Raji (cell line): ENCODE measurements around the gene CARS1.

Experiments
- POLR2A ChIP-seq: IDR thresholded peaks from 2 replicates; pipeline ENCODE4 v1.6.1; 2011; ENCODE audit warnings: low read depth, low read length, control low read depth; ENCODE audit not compliant: insufficient read depth

CARS1 gene

DNA sequence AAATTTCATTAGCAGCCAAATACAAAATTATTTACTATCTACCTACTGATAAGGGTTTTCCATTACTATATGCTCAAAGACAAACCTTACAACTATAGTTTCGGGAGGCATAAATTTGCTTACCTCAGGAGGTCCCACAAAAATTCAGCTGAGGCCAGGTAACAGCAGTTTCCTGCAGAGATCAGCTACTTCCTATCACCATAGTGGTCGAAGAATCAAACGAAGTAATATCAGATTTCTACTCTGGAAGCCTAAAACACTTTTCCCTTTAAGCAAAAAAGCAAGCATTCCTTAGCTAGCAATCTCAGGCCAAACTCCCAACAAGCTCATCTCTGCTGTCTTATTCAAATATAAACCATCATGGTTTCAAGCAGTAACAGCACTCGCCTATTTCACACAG is 68.2 kb downstream of the CARS1 start:
- no peak for TF ChIP-seq POLR2A

DNA sequence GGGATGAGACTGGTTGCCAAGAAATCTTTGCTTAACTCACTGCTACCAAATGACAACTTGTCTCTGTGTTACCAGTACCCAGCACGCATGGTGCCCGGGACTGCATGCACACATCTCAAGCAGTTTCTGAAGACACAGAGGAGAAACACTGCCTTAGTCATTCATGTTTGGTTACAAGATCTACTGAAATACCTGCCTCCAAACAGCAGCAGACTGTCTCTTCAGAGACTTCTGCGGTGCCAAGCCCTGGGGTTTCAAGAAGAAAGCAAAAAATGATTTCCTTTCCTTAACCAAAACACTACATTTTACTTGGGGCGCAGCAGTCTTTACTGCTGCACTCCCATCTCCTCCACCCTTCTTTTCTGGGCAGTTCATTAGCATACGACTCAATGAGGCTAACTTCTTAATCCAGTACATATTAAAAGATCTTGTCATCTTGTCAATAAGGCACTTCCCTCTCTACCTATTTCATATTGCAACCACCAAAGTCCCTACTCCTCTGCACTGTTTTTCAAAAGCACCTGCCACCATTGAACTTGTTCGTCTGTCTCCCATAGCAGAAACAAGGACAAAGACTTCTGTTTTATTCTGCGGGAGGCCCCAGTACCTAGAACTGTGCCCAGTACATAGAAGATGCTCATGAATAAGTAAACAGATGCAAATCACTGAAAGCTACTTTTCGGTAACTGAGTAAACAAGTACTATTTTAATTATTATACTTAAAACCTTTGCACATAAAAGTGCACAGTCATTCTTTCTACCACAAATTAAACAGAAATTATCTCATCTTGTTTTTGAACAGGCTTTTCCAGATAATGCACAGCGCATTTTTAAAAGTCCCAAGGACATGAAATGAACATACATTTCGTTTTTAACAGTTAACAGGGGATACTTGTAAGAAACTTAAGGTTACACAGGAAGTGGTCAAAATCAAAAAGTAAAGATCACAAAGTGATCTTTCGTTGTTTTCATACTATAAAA is 69.1 kb downstream of the CARS1 start:
- no peak for TF ChIP-seq POLR2A

DNA sequence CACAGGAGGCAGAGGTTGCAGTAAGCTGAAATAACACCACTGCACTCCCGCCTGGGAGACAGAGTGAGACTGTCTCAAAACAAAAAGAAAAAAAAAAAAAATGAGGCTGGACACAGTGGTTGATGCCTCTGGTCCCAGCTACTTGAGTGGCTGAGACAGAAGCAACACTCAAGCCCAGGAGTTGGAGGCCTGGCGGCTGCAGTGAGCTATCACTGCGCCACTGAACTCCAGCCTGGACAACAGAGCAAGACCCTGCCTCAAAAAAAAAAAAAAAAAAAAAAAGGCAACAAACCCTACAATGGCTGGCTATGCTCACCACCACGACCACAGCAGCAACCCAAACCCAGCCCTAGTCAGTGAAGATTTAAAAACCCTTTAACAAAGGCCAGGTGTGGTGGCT is 73.3 kb downstream of the CARS1 start:
- no peak for TF ChIP-seq POLR2A

DNA sequence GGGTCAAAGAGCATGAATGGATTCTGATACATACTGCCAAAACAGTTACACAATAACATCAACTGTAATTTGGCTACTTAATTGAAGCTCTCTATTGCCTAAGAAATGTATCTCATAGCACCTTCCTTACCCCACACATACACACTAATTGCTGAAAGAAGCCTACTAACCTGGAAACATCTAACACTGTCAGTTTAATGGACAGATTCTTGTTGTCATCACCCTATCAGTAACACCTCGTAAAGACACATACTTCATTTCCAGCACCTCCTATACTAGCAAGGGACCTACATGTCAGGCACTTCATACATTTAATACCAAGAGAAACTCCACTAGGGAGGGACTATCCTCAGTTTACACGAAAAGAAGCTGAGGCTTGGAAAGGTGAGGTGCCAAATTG is 75.0 kb downstream of the CARS1 start:
- no peak for TF ChIP-seq POLR2A

DNA sequence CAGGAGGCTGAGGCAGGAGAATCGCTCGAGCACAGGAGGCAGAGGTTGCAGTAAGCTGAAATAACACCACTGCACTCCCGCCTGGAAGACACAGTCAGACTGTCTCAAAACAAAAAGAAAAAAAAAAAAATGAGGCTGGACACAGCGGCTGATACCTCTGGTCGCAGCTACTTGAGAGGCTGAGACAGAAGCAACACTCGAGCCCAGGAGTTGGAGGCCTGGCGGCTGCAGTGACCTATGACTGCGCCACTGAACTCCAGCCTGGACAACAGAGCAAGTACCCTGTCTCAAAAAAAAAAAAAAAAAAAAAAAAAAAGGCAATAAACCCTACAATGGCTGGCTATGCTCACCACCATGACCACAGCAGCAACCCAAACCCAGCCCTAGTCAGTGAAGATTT is 76.1 kb downstream of the CARS1 start:
- TF ChIP-seq POLR2A = no peak

- TF ChIP-seq POLR2A = no peak
Observed at GRCh38 chr11:2980168-2980840, 76.9 kb downstream of the CARS1 start.

DNA sequence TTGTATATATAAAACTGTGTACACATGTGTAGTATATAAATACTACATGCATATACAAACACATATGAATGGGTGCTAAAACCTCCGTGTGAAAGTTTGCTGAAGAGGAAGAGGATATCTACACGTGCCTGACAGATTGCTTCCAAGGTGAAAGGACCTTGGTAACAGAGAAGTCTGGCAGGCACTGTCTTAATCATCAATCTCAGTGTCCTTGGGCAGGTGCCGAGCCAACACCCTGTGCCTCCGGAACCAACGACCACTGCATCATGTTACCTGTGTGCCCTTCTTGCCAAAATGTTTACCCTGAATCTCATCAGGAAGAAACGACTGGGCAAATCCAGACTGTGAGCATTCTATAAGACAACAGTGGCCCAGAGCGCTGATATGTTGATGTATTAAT is 80.1 kb downstream of the CARS1 start:
- no peak for TF ChIP-seq POLR2A

GRCh38 chr11:2976294-2977063 is 80.7 kb downstream of the CARS1 start:
- TF ChIP-seq POLR2A = no peak

DNA sequence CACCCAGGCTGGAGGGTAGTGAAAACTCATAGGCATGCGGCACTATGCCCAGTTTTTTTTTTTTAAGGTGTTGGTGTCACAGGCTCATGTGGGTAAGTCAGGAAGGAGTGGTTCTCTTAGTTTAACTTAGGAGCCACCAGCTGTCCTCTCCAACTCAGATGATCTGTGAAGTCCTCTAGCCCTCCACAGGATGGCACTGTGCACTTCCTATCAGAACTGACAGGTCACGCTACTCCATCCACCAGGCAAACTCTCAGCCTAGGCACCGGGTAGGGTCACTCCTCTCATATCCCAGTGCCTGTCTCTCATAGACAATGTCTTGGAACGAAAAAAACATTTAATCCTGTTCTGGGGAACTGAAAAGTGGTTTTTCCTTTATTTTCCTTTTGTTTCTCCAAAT is 81.6 kb downstream of the CARS1 start:
- no peak for TF ChIP-seq POLR2A

GRCh38 chr11:2974272-2974671 is 83.0 kb downstream of the CARS1 start:
- no peak for TF ChIP-seq POLR2A

- no peak for TF ChIP-seq POLR2A
Observed at GRCh38 chr11:2968341-2968900, 88.8 kb downstream of the CARS1 start.

GRCh38 chr11:2964782-2965181 is 92.4 kb downstream of the CARS1 start:
- TF ChIP-seq POLR2A = no peak

DNA sequence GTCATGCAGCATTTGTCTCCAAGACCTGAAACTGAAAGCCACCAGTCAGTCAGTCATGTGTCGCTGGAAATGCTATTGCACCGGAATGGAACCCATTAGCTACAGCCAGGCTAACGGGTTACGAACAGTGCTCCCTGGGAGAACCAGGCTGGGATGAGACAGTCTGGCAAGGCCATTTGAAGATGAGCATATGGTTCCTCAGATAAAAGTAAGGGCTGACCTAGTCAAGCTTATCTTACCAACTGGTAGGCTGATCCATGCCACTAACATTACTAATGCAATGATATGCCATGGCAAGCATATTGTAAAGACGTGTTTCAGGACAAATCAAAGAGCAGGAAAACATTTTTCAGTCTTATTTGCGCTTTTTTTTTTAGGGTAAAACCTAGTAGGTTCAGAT is 93.5 kb downstream of the CARS1 start:
- TF ChIP-seq POLR2A = no peak

DNA sequence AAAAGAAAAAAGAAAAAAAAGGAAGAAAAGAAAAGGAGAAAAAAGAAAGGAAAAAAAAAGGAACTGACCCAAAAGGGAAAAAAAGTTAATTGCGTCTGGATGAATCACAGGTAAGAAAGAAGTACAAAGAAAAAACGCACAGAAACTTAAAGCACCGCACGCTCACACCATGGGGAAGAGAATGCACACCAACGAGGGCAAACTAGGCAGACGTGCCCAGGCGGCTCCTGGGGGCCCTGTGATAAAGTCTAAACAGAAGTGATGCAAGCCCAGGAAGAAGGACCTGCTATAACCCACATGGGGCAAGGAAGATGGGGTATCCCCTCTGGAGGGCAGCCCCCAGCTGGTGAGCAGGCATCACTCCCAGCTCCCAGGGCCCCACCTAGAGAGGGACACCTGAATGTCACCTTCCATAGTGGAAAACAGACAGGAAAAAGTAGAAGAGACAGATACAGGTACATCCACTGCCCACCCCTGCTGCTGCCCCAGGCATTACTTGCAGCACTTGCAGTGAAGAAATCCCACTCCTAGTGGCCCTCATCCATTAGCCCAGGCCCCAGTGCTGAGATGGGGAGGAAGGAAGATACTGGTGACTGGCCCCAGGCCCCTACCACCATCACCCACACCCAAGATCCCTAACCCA is 94.0 kb downstream of the CARS1 start:
- no peak for TF ChIP-seq POLR2A

DNA sequence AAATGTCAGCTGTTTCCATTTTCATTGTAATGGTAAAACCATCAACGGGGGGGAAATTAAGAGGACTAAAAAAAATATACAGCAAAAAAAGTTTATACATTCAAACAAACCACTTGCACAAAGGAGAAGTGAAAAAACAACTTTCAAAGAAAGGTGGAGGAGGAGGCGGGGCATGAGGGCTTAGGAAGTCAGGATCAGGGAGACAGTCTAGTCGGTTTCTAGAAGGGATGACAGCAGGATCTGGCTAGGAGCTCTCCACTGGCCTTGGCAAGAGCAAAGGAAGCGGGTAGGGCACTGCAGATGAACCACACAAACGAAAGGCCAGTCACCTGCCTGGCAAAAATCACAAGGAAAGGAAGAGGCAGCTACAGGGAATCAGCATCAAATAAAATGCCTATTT is 96.1 kb downstream of the CARS1 start:
- TF ChIP-seq POLR2A = no peak

- no peak for TF ChIP-seq POLR2A
Observed at GRCh38 chr11:2960139-2960538, 97.1 kb downstream of the CARS1 start.
